Measurements from ENCODE around the gene TESK1.

- TF ChIP-seq CTCF (IDR thresholded peaks at IDR 0.05; ENCODE audit: low read depth, low read length, missing input control) (no peak), JUND (IDR thresholded peaks at IDR 0.05) (peak in 1 of 2 donors; percentile 2), REST (IDR thresholded peaks at IDR 0.05) (no peak), RXRA (IDR thresholded peaks at IDR 0.05) (no peak), MAX (IDR thresholded peaks at IDR 0.05) (no peak), SP1 (IDR thresholded peaks at IDR 0.05) (no peak), GABPA (IDR thresholded peaks at IDR 0.05 in 1 of 2, conservative IDR thresholded peaks at IDR 0.05 in 1 of 2) (no peak), TAF1 (conservative IDR thresholded peaks at IDR 0.05) (no peak), RAD21 (IDR thresholded peaks at IDR 0.05) (no peak), ATF3 (IDR thresholded peaks at IDR 0.05) (no peak), EGR1 (IDR thresholded peaks at IDR 0.05; ENCODE audit: low read depth in 2 of 2) (no peak)
Measured at GRCh38 chr9:35652829-35653209, 47.8 kb downstream of the TESK1 start.
